ENCODE data around the gene CDK5.
"Not testable (repeated sequence)": the region's sequence is repeated elsewhere in the genome, so short reads cannot be mapped to it uniquely, and the experiment has no call there.

CDK5 gene

DNA sequence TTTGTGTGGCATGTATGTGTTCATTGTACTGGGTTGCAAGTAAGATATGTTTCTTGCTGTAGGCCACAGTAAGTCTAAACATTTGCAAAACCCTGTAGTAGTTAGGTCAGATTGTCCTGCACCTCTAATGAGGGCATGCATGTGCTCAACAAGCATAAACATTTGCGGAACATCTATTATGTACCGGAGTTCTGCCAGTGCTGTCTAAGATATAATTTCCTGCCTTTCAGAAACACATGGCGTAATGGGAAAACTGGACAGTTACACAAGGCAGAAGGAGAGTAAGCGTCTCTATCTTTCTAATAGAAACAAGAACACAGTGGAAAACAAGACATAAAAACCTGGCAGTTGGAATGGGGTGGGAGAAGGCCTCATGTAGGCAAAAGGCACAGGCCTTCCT, 26.7 kb downstream of the CDK5 start:
- no peak for DNase-seq

DNA sequence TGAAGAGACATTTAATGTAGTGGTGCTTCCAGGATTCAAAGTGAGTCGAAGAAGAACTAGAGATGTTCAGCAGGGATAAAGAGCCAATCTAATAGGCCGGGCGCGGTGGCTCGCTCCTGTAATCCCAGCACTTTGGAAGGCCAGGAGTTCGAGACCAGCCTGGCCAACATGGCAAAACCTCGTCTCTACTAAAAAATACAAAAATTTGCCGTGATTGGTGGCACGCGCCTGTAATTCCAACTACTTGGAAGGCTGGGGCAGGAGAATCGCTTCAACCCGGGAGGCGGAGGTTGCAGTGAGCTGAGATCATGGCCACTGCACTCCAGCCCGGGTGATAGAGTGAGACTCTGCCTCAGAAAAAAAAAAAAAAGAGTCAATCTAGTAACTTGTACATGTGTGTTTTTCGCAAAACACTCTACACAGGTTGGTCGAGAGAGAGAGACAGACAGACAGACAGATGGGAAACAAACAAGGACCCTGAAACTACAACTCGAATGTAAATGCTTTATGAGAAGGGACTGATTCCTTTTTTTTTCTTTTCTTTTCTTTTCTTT, 28.7 kb downstream of the CDK5 start:
- no peak for DNase-seq

DNA sequence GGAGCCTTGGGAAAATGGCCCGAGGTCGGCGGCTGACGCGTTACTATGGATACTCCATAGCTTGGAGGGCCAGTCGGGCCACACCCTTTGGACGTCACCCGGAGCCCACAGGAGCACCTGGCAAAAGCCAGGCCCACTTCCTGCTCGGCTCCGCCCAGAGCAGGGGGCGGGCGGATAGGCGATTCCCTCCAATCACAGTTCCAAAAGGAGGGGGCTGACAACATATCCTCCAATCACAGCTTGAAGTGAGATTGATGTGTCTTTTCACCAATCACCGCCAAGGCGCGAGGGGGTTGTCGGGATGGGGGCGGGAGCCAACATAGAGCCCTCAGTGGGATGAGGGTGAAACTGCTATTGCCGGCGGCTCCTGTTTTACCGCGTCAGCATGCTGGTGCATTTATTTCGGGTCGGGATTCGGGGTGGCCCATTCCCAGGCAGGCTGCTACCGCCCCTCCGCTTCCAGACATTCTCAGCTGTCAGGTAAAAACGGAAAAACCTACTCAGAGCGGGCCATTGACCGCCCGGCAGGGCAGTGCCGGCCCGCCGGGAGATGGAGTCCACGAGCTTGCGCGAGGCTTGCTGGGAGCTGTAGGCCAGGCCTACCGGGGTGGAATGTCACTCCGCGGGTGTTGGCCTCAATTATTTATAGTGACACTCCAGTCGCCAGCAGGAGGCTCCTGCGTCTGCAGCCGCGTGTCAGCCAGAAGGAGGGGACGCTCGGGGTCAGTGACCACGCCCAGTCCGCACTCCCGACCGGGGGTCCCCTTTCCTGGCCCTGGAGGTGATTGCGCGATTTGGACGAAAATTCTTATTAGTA, 29.4 kb downstream of the CDK5 start, which contains the start of gene ABCB8:
ABCB8 (plus strand) TSS at position 320 of the 817 bp plus-strand sequence; CDS start at position 386, 66 bp downstream.
- peak; percentile 94 to 98 for DNase-seq

DNA sequence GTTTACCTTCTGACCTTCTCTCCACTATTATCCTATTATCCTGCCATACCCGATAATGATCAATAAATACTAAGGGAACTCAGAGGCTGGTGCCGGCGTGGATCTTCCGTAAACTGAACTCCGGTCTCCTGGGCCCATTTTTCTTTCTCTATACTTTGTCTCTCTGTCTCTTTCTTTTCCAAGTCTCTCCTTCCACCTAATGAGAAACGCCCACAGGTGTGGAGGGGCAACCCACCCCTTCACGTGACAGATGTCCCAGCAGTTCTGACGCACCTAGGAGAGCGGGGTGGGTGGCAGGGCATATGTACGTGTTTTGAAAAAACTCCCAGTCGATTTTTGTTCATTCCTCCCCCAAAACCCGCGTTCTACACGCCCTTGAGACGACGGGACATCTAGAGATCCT, 30.0 kb downstream of the CDK5 start:
- not testable (repeated sequence) for DNase-seq

DNA sequence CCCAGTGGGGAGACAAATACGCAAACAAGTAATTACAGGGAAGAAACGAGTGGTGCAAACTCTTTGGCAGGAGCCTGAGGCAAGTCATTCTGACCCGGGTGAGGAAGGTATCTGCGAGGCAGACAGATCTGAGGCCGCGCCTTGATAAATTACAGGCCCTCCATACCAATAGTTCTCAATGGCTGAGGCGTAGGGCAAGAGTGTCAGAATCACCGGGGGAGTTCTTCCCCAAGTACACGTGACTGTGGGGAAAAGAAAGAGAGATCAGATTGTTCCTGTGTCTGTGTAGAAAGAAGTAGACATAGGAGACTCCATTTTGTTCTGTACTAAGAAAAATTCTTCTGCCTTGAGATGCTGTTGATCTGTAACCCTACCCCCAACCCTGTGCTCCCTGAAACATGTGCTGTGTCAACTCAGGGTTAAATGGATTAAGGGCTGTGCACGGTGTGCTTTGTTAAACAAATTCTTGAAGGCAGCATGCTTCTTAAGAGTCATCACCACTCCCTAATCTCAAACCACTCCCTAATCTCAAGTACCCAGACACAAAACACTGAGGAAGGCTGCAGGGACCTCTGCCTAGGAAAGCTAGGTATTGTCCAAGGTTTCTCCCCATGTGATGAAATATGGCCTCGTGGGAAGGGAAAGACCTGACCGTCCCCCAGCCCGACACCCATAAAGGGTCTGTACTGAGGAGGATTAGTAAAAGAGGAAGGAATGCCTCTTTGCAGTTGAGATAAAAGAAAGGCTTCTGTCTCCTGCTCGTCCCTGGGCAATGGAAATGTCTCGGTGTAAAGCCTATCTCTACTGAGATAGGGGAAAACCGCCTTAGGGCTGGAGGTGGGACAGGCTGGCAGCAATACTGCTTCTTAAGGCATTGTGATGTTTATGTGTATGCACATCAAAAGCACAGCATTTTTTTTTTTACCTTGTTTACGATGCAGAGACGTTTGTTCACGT, 30.6 kb downstream of the CDK5 start:
- DNase-seq: not testable (repeated sequence)

DNA sequence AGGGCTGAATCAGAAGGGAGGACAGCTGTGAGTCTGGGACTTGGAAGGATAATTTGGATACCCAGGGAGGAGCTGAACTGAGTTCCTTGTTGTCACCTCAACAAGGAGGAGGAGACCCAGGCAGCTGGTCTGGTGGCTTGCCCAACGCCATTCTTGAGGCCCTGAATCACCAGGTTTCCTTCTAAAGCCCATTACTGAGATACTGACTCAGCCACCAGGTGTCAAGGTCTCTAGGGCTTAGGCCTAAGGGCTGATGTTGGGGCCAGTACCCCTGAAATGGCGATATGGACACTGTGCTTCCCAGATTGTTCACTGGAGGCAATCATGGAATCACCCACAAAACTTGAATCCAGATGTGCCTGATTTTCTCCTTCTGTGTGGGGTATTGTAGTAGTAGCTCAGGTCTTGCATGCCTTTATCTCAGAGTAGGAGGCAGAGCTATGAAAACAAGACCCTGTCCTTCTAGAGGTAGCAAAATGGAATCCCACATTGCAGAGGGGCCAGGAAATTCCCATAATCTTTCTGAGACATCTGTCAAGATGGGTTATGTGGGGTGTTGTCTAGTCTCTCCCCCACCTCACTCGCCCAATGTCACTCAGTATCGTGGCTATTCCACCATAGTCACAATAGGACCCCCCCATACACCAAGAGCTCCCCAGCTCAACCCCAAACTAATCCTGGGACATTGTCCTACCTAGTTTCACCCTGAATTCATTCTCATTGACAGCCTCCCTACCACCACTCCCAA, 31.6 kb downstream of the CDK5 start:
- DNase-seq: no peak

DNA sequence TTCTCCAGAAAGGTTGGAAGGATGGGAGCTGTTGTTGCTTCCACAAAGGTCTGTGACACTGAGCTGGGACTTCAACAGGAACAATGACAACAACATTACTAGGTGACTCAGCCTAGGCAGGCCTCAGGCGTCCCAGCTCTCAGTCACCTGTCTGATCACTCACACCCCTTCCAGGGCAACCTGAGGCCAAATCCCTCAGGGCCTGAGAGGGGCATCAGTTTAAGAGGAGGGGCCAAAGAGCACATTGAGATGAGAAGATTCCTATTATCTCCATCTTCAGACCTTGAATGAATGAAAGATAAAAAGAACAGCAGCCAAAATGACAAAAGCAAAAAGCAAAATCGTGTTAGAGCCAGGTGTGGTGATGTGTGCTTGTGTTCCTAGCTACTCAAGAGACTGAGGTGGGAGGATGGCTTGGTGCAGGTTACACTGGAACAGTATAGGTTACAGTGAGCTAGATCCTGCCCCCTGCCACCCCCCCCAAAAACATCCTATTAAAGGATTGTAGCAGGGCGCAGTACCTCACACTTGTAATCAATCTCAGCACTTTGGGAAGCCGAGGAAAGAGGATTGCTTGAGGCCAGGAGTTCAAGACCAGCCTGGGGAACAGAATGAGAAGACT, 33.2 kb downstream of the CDK5 start, which contains the start of gene ATG9B:
ATG9B (minus strand) TSS at position 60 of the 622 bp plus-strand sequence. CDS start 71 bp downstream, outside the sequence.
- DNase-seq: no peak

DNA sequence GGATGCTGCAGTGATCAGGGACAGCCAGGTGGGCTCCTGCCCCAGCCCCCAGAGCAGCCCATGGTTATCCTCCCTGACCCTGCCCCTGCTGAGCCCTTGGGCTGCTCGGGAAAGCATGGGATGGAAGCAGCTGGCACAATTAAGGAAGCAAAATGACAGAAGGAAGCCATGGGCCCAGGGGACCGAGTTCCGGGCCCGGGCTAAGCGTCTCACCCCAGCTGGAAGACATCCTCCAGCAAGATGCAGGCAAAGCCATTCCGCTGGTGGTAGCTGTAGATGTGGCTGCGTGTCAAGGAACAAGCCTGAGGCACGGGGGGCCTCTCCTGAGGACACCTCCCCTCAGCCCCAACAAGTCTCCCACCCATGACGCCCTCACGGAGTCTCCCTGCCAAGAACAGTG, 34.5 kb downstream of the CDK5 start:
- no peak for DNase-seq

DNA sequence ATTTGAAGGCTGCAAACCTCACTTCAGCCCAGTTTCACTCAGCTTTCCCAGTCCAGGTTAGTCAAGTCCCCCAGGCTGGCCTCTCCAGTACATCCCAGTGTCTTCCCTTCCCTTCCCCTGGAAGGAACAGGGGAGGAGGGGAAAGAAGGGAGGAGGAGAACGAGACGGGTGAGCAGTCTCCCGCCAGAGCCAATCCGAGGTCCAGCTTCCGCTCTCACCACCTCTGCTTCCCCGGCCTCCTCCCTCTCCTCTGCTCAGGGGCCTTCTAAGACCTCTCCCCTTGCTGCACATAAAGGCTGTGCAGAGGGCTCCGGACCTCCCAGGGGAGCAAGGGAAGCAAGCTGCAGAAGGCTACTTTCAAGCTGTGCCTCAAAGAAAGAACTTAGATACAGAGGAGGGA, 37.5 kb downstream of the CDK5 start:
- DNase-seq: no peak

DNA sequence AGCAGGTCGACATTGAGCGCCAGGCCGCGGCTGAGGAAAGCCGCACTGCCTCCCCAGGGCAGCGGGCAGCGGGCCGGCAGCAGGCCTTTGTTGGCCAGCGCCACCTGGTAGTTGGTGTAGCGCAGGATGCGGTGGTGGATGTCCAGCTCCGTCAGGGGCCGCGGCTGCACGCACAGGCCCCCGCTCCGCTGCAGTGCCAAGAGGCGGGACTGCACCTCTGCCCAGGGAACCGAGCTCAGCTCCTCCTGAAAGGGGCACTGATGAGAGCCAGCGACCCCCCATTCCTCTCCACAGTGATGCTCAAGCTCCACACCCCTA, 38.6 kb downstream of the CDK5 start:
- DNase-seq: no peak

DNA sequence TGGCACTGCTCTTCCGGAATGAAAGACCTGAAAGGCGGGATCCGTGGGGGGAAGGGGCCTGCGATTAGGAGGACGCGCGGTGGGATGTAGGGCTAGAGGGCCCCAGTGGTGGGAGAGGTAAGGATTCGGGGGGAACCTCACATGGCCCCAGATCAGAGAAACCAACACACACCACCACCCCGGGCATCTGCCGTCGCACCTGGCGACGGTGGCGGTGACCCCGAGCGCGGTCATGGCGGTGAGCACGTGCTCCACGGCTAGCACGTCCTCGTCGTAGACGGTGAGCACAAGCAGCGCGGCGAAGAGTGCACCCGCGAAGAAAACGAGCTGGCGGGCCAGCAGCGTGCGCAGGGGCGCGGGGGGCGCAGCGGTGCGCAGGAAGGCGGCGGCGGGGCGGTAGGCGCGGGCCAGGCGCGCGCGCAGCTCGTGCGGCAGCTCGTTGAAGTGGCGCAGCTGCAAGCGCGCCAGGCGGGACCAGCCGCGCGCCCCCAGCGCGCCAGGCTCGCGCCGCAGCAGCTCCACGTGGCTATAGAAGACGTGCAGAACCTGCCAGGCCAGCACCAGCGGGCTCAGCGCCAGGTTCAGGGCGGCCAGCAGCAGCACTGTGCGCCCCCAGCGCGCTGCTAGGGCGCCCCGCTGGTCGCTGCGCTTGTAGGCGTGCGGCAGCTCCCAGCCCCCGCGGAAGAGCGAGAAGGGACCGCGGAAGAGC, 39.1 kb downstream of the CDK5 start:
- no peak for DNase-seq

DNA sequence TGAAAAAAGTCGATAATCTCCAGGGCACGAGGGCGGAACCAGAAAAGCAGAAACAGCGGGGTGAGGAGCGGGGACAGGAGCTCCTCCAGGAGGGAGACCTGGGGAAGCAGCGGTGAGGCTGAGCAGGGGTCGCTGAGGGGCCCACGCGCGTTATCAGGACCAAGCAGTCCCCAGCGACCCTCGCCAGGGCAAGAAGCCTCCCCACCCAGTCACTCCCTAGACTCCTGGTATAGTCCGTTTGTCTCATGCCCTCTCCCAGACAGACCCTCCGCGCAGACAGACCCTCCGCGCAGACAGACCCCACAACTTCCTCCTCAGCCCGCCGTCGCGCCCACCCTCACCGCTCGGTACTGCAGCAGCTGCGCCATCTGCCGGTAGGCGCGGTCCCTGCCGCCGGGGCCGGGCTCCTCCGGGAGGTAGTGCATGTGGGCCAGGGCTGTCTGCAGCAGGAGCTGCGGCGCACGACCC, 39.7 kb downstream of the CDK5 start:
- DNase-seq: peak in 1 of 2 experiments; percentile 29

DNA sequence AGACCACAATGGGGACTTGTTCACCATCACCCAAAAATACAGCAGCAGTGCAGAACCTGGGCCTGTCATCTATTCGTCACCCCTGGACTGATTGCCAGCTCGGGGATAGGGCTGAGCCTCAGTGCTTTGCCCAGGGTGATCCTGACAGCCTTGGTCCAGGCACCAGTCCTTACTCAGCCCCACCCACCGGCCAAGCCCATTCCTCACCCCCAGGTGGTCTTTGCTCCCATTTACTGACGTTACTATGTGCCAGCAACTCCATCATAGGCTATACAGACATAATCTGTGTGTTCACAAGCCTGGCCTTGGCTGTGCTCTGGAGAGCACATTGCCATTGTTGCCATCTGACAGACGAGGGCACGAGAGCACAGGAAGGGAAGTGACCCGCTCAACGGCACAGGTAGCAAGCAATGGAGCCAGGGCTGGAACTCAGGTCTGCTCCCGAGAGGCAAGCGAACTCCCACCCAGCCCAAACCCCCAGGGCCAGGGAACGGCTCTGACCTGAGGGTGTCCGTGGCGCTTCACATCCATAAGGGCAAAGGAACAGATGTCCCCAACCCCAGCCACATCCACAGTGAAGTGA, 40.2 kb downstream of the CDK5 start:
- DNase-seq: no peak

DNA sequence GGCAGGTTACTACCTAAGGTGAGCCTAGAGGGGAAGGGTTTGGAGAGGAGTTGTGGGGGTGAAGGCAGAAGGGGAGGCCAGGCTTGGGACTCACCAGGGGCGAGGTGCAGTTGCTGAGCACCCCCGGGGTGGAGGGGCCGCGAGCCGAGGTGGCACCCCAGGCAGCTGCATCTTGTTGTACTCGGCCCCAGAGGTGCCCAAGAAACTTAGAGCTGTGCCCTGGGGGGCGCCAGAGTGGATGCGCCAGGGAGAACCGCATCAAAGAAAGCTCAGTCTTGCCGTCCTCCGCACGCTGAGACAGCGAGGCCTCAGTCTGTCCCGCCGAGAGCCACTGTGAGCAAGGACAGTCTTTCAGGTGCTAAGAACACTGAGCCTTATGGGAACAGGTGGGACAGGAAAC, 40.8 kb downstream of the CDK5 start:
- no peak for DNase-seq

DNA sequence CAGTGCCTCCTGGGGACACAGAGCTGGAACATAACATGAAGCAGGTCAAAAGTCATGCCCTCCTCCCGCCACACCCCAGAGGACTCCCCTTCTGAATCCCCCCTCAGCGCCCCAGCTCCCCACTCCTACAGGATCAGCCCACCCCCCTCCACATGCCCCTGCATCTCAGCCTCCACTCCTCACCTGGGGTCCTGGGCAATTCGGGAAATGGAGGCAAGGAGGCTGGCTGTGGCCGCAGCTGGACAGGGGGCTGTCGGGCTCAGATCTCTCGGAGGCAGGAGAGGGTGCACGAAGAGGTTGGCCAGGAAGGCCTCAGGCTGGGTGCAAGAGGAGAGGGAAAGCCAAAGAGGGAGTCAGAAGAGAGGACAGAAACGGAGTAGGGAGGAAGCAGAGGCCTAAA, 41.2 kb downstream of the CDK5 start:
- no peak for DNase-seq

DNA sequence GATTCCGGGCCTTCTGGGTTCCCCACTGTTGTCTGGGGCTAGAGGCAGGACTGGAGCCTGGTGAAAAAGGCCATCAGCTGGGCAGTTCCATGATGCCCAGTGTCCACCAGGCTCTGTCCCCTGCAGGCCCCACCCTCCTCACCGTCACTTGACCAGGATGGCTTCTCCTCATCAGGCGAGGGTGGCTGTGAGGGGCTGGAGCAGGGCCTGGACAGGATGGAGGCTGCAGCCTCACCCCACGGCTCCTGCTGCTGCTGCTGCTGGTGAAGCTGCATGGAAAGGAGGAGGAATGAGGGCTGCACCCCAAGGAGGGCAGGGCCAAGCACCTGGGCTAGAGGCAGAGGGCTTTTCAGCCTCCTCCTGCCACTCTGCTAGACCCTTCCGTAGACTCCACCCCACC, 41.7 kb downstream of the CDK5 start:
- DNase-seq: no peak

DNA sequence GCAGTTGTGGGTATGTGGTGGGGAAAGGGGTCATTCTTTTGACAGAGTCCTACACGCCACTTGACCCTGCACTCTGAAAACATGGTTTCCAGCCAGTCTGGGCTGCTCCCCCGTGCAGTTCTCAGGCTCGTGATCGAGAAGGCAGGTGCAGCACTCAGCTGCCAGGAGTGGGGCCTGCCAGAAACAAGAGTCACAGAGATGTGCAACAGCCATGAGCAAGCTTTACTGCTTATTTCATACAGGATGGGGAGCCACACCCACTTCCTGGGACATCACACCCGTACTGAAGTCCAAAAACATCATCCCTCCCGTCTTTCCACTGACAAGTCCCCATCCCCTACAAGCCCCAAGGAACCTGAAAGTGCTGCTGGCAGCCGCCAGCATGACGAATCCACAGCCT, 42.7 kb downstream of the CDK5 start:
- no peak for DNase-seq

DNA sequence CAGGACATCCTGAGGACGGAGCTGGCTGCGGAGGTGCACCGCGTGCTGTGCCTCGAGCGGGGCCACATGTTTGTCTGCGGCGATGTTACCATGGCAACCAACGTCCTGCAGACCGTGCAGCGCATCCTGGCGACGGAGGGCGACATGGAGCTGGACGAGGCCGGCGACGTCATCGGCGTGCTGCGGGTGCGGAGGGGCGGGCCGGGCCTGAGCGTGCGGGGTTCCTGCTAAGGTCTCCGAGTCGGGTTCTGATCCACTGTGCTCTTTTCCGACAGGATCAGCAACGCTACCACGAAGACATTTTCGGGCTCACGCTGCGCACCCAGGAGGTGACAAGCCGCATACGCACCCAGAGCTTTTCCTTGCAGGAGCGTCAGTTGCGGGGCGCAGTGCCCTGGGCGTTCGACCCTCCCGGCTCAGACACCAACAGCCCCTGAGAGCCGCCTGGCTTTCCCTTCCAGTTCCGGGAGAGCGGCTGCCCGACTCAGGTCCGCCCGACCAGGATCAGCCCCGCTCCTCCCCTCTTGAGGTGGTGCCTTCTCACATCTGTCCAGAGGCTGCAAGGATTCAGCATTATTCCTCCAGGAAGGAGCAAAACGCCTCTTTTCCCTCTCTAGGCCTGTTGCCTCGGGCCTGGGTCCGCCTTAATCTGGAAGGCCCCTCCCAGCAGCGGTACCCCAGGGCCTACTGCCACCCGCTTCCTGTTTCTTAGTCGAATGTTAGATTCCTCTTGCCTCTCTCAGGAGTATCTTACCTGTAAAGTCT, 43.8 kb downstream of the CDK5 start:
- DNase-seq: no peak

DNA sequence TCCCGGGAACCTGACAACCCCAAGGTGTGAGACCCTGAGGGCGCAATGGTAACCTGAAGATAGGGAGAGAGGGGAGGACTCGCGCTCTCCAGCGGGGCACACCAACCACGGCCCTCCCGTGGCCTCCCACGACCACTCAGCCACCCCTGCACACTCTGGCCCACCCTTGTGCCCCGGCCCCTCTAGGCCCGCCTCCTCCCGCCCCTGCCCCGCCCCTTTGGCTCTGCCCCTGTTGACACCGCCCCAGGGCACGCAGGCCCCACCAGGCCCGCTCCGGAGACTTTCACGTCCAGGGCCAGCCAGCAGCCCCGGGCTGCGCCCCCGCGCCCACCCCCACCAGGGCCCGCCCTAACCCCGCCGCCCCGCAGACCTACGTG, 44.4 kb downstream of the CDK5 start:
- no peak for DNase-seq

DNA sequence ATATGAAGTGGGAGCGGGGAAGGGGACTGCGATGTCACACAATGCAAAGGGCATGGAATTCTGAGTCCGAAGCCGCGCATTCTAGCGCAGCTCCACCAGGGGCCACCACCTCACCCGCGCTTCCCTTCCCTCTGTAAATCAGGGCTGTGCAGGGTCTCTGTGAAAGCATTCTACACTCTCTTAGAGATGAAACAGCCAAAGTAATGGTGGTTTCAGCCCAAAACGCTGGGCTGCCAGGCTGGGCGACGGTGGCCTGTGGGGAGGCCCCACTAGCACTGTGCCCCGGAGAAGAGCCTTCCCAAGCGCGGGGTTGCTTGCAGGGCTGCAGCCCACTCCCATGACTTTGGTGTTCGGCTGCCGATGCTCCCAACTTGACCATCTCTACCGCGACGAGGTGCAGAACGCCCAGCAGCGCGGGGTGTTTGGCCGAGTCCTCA, 44.8 kb downstream of the CDK5 start:
- DNase-seq: no peak
